ENCODE measurements around the gene PTPRN2. TPM values are rescaled to one million over a fixed set of nuclear protein-coding genes. Genes with fewer than 3 reads are reported as not detected.

PTPRN2 gene
- total RNA-seq, 1 experiment from 2014 or later, result 2.1 TPM

DNA sequence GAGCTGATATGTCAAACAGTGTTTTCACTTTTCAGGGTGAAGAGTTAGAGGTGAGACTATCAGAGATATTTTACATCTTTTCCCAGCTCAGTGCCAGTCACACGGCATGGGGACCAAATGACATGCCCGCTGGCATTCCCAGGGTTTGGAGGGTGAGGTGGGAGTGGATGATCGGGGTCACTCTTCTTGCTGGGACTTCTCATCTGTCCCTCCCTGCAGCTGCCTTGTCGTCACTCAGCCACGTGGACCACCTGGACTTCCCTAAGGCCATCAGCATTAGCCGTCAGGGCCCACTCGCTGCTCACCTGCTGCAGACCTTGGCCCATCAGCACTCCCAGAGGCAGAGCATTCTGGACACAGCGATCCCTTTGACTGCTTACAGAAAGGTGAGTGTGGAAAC lies 949.1 kb downstream of the PTPRN2 start:
- Histone ChIP-seq H3K4me3 (replicated peaks in 1 of 2; ENCODE audit: low read depth in 1 of 2, low read length in 2 of 2) (no peak overlapping the region), H3K36me3 (ENCODE audit: control insufficient read depth in 1 of 2, insufficient read depth in 2 of 2, low read length in 2 of 2) (no peaks in the 10 kb centered on the region), H3K9me2 (ENCODE audit: insufficient read depth) (no peaks in the 10 kb centered on the region), H4K20me1 (ENCODE audit: insufficient read depth) (no peaks in the 10 kb centered on the region), H3K27me3 (ENCODE audit: insufficient read depth, low read length) (no peaks in the 10 kb centered on the region), H2AFZ (ENCODE audit: low read depth, low read length, poor library complexity, severe bottlenecking) (no peak overlapping the region), H3K27ac (ENCODE audit: low read depth, low read length) (no peak overlapping the region), H3K4me2 (ENCODE audit: low read length) (no peak overlapping the region), H3K9me3 (ENCODE audit: control insufficient read depth in 1 of 2, insufficient read depth in 1 of 2, low read depth in 1 of 2, low read length in 2 of 2) (no peaks in the 10 kb centered on the region; a peak in 1 of 4 replicates), H3K9ac (ENCODE audit: low read length) (no peak overlapping the region), H3K4me1 (ENCODE audit: control insufficient read depth in 1 of 2, insufficient read depth in 2 of 2, low read length in 2 of 2) (no peaks in the 10 kb centered on the region; a peak in 1 of 4 replicates), H3K79me2 (ENCODE audit: insufficient read depth, low read length) (no peaks in the 10 kb centered on the region)
- intact Hi-C loops (cut with micrococcal nuclease), result no loop called here
- RAD21 ChIA-PET (ENCODE audit: low non-redundant PET in 1 of 2, low total read pairs in 2 of 2, uncharacterized antibody in 2 of 2, unreplicated experiment in 2 of 2), result no interaction called here
- CTCF ChIA-PET, result no interaction called here
- POLR2A ChIA-PET, result no interaction called here
- ATAC-seq (no peak), DNase-seq (ENCODE audit: low read depth, low spot score) (no peak)
- TF ChIP-seq, protein P1, sequence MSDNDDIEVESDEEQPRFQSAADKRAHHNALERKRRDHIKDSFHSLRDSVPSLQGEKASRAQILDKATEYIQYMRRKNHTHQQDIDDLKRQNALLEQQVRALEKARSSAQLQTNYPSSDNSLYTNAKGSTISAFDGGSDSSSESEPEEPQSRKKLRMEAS (IDR thresholded peaks at IDR 0.05), result no peak
- TF ChIP-seq SRF (IDR thresholded peaks at IDR 0.05; ENCODE audit: low read depth) (no peak), EGR1 (IDR thresholded peaks at IDR 0.05; ENCODE audit: low read depth) (no peak)
- BruUV-seq (replicated peaks), result no TSS peak

DNA sequence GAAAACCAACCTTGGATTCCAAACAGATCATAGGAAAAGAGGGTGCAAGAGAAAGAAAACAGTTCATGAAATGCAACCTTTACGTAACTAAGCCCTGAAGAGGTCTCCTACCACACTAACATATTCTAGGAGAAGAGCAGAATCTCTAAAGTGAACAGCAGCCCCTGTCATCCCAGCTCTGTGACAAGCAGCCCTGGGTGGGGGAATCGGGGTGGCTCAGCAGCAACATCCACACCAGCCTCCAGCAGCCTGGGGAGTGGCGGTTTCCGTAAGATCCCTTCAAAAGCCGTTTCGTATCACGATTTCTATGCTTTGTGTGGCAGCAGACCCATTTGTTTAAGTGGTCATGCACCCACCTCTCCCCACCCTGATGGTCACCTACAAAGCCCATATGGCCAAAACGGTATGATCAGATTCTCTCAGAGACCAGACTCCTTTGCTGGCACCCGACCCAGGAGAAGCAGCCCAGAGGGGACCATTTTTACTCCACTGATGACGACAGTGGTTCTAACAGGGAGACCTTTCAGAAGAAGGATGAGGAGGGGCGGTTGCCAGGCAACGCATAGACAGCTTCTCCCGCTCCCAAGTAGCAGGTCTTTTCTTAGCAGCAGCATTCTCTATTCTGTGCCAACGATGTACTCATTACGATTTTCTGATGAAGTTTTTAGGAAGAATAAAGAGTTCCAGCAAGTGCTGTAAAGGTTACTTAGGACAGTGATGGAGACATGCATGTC lies 950.2 kb downstream of the PTPRN2 start:
- Histone ChIP-seq H4K20me1 (ENCODE audit: insufficient read depth) (no peaks in the 10 kb centered on the region), H3K4me1 (ENCODE audit: control insufficient read depth in 1 of 2, insufficient read depth in 2 of 2, low read length in 2 of 2) (no peaks in the 10 kb centered on the region; a peak in 1 of 4 replicates), H3K27me3 (ENCODE audit: insufficient read depth, low read length) (no peaks in the 10 kb centered on the region), H2AFZ (ENCODE audit: low read depth, low read length, poor library complexity, severe bottlenecking) (no peak overlapping the region), H3K9ac (ENCODE audit: low read length) (no peak overlapping the region), H3K9me3 (ENCODE audit: control insufficient read depth in 1 of 2, insufficient read depth in 1 of 2, low read depth in 1 of 2, low read length in 2 of 2) (no peaks in the 10 kb centered on the region; a peak in 1 of 4 replicates), H3K79me2 (ENCODE audit: insufficient read depth, low read length) (no peaks in the 10 kb centered on the region), H3K27ac (ENCODE audit: low read depth, low read length) (no peak overlapping the region), H3K36me3 (ENCODE audit: control insufficient read depth in 1 of 2, insufficient read depth in 2 of 2, low read length in 2 of 2) (no peaks in the 10 kb centered on the region), H3K4me2 (ENCODE audit: low read length) (no peak overlapping the region), H3K4me3 (replicated peaks in 1 of 2; ENCODE audit: low read depth in 1 of 2, low read length in 2 of 2) (no peak overlapping the region), H3K9me2 (ENCODE audit: insufficient read depth) (no peaks in the 10 kb centered on the region)
- CTCF ChIA-PET, result no interaction called here
- ATAC-seq (no peak), DNase-seq (ENCODE audit: low read depth, low spot score) (no peak)
- RAD21 ChIA-PET (ENCODE audit: low non-redundant PET in 1 of 2, low total read pairs in 2 of 2, uncharacterized antibody in 2 of 2, unreplicated experiment in 2 of 2), result no interaction called here
- BruUV-seq (replicated peaks), result no TSS peak
- TF ChIP-seq EGR1 (IDR thresholded peaks at IDR 0.05; ENCODE audit: low read depth) (no peak), SRF (IDR thresholded peaks at IDR 0.05; ENCODE audit: low read depth) (no peak), YY1 (IDR thresholded peaks at IDR 0.05; ENCODE audit: extremely low read depth, insufficient replicate concordance, low read depth, low read length) (no peak), CBX3 (IDR thresholded peaks at IDR 0.05; ENCODE audit: low read depth) (no peak), TCF7L2 (IDR thresholded peaks at IDR 0.05; ENCODE audit: borderline replicate concordance, extremely low read depth, insufficient read depth, insufficient read length) (no peak), SIN3A (IDR thresholded peaks at IDR 0.05; ENCODE audit: low read depth) (no peak), FOSL1 (IDR thresholded peaks at IDR 0.05; ENCODE audit: low read depth) (no peak), ELF1 (IDR thresholded peaks at IDR 0.05; ENCODE audit: borderline replicate concordance, low read depth) (no peak), EZH2phosphoT487 (IDR thresholded peaks at IDR 0.05; ENCODE audit: borderline replicate concordance) (no peak)
- TF ChIP-seq, protein P2, sequence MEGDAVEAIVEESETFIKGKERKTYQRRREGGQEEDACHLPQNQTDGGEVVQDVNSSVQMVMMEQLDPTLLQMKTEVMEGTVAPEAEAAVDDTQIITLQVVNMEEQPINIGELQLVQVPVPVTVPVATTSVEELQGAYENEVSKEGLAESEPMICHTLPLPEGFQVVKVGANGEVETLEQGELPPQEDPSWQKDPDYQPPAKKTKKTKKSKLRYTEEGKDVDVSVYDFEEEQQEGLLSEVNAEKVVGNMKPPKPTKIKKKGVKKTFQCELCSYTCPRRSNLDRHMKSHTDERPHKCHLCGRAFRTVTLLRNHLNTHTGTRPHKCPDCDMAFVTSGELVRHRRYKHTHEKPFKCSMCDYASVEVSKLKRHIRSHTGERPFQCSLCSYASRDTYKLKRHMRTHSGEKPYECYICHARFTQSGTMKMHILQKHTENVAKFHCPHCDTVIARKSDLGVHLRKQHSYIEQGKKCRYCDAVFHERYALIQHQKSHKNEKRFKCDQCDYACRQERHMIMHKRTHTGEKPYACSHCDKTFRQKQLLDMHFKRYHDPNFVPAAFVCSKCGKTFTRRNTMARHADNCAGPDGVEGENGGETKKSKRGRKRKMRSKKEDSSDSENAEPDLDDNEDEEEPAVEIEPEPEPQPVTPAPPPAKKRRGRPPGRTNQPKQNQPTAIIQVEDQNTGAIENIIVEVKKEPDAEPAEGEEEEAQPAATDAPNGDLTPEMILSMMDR (IDR thresholded peaks at IDR 0.05 in 2 of 3, conservative IDR thresholded peaks at IDR 0.05 in 1 of 3; ENCODE audit: borderline replicate concordance in 1 of 3, insufficient read depth in 1 of 3, low read depth in 2 of 3, low read length in 2 of 3), result no peak
- TF ChIP-seq, protein P3, sequence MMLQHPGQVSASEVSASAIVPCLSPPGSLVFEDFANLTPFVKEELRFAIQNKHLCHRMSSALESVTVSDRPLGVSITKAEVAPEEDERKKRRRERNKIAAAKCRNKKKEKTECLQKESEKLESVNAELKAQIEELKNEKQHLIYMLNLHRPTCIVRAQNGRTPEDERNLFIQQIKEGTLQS (IDR thresholded peaks at IDR 0.05), result no peak
- POLR2A ChIA-PET, result no interaction called here
- intact Hi-C loops (cut with micrococcal nuclease), result no loop called here
